ENCODE measurements around the gene HEATR5A.
"Not testable (repeated sequence)": the region's sequence is repeated elsewhere in the genome, so short reads cannot be mapped to it uniquely, and the experiment has no call there.

HEATR5A gene

GRCh38 chr14:31320922-31321766 lies 99.2 kb downstream of the HEATR5A start:
- no peak for DNase-seq

GRCh38 chr14:31320216-31320615 lies 100.1 kb downstream of the HEATR5A start:
- no peak for DNase-seq

- no peak for DNase-seq
Observed at GRCh38 chr14:31319701-31320100, 100.6 kb downstream of the HEATR5A start.

GRCh38 chr14:31312934-31313333 lies 107.4 kb downstream of the HEATR5A start:
- no peak for DNase-seq

GRCh38 chr14:31312370-31312769 lies 108.0 kb downstream of the HEATR5A start:
- not testable (repeated sequence) for DNase-seq

- DNase-seq = no peak
Observed at GRCh38 chr14:31307618-31308017, 112.7 kb downstream of the HEATR5A start.

- no peak for DNase-seq
Observed at GRCh38 chr14:31307198-31307597, 113.2 kb downstream of the HEATR5A start.

GRCh38 chr14:31303654-31304053 lies 116.7 kb downstream of the HEATR5A start:
- no peak for DNase-seq

- DNase-seq = no peak
Observed at GRCh38 chr14:31300883-31301282, 119.5 kb downstream of the HEATR5A start.

GRCh38 chr14:31300296-31300695 lies 120.1 kb downstream of the HEATR5A start:
- DNase-seq = no peak

- no peak for DNase-seq
Observed at GRCh38 chr14:31297701-31298344, 122.5 kb downstream of the HEATR5A start.

- no peak for DNase-seq
Observed at GRCh38 chr14:31297112-31297511, 123.2 kb downstream of the HEATR5A start.

- DNase-seq = no peak
Observed at GRCh38 chr14:31294746-31295405, 125.5 kb downstream of the HEATR5A start.

GRCh38 chr14:31292937-31293616 lies 127.3 kb downstream of the HEATR5A start:
- no peak for DNase-seq

GRCh38 chr14:31291210-31291609 lies 129.1 kb downstream of the HEATR5A start:
- no peak for DNase-seq

- DNase-seq = no peak
Observed at GRCh38 chr14:31287294-31287972, 132.9 kb downstream of the HEATR5A start.

GRCh38 chr14:31286456-31287293 lies 133.7 kb downstream of the HEATR5A start:
- peak; percentile 19 for DNase-seq

- DNase-seq = no peak
Observed at GRCh38 chr14:31283578-31284252, 136.6 kb downstream of the HEATR5A start.

- no peak for DNase-seq
Observed at GRCh38 chr14:31283153-31283552, 137.2 kb downstream of the HEATR5A start.

- DNase-seq = no peak
Observed at GRCh38 chr14:31280871-31281220, 139.5 kb downstream of the HEATR5A start.

Measured in activated naive CD4-positive, alpha-beta T cell treated with Interleukin-2 at 50 U/mL for 16 hours (primary cell).